HG03175 (cell line): ENCODE data around the gene KCNV2.
A peak's percentile ranks its signal among the peaks of the same experiment; 100 is the strongest.

Experiments
- ATAC-seq: cut with Tn5 transposase; IDR thresholded peaks from one replicate; pipeline ENCODE4 v1.9.1; 2021; ENCODE audit warnings: mild to moderate bottlenecking, moderate library complexity; ENCODE audit not compliant: unreplicated experiment

The KCNV2 gene

GRCh38 chr9:2758162-2758897 is 41.0 kb downstream of the KCNV2 start:
- ATAC-seq, result no peak

GRCh38 chr9:2758898-2759510 is 41.7 kb downstream of the KCNV2 start:
- ATAC-seq, result no peak

DNA sequence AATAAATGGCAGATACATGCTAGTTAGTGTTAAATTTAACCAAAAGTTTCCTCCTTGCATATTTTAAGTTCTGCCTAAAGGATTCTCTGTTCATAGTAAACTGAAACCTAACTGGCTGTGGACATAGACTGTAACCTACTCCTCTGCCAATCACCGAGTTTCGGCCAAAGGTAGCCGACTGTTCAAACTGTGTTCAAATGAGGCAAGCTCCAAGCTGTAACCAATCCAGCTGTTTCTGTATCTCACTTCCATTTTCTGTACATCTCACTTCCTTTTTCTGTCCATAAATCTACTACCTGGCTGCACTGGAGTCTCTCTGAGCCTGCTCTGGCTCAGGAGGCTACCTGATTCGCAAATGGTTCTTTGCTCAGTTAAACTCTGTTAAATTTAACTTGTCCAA is 44.1 kb downstream of the KCNV2 start:
- no peak for ATAC-seq

DNA sequence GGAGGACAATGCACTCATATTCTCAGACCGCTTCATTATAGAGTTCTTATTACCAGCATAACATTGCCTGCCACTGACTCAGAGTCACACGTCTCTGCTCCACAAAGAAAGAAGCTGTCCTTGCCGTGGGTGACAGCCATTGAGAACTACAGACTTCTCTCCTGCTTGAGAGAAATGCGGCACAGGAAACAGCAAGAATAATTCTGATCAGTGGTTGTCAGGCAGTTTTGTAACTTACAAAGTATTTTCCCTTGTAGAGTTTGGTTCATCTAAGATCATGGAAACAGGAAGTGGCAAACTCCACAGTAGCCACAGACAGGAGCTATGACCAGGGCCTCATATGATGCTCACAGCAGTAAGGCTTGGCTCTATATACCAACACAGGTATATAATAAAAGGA is 47.0 kb downstream of the KCNV2 start:
- ATAC-seq, result peak; percentile 57

DNA sequence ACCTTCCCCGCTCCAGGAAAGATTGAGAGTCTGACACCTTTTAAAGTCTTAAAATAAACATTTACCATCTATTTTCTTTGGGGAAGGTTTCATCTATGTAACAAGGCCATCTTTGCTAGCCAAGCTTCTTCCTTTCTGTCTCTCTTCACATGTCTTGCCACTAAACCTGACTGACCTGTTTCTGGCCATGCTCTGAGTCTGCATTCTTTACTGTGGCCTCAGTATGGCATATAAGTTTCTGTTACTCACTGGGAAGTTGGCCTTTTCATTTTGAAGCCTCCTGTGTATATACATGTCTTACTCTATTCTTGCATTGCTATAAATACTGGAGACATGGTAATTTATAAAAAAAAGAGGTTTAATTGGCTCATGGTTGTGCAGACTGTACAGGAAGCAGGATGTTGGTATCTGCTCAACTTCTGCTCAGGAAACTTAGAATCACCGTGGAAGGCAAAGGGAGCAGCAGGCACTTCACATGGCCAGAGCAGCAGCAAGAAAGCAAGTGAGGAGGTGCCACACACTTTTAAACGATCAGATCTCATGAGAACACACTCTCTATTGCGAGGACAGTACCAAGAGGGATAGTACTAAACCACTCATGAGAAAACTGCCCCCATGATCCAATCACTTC is 48.1 kb downstream of the KCNV2 start:
- ATAC-seq, result no peak

DNA sequence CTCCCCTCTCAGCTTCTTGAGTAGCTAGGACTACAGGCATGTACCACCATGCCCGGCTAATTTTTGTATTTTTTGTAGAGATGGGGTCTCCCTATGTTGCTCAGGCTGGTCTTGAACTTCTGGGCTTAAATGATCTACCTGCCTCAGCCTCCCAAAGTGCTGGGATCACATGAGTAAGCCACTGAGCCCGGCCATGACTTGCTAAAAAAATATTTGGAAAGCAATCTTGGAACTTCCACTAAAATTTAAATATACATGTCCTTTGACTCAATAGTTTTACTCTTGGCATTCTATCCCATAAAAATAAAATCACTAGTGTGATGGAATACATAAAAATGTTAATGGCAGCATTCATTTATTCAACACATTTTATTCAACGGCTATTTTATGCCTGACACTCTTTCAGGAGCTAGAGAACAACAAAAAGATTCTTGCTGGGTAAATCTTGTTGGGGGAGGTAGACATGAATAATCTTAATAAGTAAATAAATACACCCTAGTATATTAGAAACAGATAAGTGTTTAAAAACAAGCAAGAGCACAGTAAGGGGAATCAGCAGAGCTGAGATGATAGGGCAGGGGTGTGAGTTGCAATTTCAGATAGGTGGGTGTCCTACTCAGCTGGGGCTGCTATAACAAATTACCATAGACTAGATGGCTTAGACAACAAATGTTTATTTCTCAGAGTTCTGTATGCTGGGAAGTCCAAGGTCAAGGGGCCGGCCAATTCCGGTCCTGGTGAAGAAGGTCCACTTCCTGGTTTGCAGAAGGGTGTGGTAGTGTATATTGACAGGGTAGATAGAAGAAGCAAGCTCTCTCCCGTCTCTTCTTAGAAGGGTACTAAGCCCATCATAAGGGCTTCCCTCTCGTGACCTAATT is 50.7 kb downstream of the KCNV2 start:
- no peak for ATAC-seq

DNA sequence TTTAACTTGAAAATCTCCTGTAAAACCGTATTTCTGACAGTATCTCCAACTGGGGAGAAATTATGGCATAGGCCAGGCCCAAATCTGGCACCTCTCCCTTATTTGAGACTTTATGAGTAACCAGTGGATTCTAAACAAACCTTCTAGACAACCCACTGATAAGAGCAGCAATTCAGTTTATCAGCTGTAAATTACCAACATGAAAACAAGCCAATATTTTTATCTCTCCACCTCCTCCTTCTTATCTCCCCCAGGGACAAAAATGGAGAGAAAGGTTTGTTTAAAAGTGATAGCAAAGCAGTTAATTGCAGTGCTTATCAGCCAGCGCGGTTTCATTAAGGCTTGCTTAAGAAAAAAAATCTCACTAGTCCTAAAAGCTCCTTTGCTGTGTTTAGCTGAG is 53.8 kb downstream of the KCNV2 start:
- no peak for ATAC-seq

GRCh38 chr9:2771661-2772060 is 54.4 kb downstream of the KCNV2 start:
- ATAC-seq, result no peak

DNA sequence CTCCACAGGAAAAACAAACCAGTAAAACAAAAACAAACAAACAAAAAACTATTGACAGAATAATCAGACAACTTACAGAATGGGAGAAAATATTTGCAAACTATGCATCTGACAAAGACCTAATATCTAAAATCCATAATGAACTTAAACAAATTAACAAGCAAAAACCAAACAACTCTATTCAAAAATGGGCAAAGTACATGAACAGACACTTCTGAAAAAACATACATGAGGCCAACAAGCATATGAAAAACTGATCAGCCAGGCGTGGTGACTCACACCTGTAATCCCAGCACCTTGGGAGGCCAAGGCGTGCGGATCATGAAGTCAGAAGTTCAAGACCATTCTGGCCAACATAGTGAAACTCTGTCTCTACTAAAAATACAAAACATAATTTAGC is 60.1 kb downstream of the KCNV2 start:
- no peak for ATAC-seq

GRCh38 chr9:2778816-2779215 is 61.5 kb downstream of the KCNV2 start:
- no peak for ATAC-seq
